Fibroblast of mammary gland (primary cell): ENCODE data around the gene ACSL3.
"Not testable (repeated sequence)": the region's sequence is repeated elsewhere in the genome, so short reads cannot be mapped to it uniquely, and the experiment has no call there.

ENCODE experiments used
- DNase-seq: peaks from one replicate; pipeline ENCODE4 v3.0.0-alpha.2; 2010; ENCODE audit warnings: low read depth
- H3K4me3 ChIP-seq: 2 replicates; pipeline ENCODE4 v1.5.1; 2011; ENCODE audit warnings: low read depth, mild to moderate bottlenecking, low read length, moderate library complexity; ENCODE audit not compliant: control insufficient read depth
- TF ChIP-seq, protein P1 (sequence below): conservative IDR thresholded peaks from 2 replicates; pipeline ENCODE4 v1.5.1; 2011; ENCODE audit warnings: low read depth, low read length, inconsistent platforms; ENCODE audit not compliant: control insufficient read depth, insufficient read depth

ACSL3 gene

DNA sequence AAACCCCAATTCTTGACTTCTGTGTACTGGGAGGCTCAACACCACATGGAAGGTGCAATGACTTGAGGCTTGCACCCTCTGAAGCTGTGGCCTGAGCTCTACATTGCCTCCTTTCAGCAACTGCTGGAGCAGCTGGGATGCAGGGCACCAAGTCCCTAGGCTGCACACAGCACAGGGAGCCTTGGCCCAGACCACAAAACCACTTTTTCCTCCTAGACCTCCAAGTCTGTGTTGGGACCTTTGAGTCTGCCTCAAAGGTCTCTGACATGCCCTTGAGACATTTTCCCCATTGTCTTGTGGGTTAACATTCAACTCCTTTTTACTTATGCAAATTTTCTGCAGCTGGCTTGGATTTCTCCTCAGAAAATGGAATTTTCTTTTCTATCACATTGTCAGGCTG is 128.6 kb downstream of the ACSL3 start:
- TF ChIP-seq, protein P1, sequence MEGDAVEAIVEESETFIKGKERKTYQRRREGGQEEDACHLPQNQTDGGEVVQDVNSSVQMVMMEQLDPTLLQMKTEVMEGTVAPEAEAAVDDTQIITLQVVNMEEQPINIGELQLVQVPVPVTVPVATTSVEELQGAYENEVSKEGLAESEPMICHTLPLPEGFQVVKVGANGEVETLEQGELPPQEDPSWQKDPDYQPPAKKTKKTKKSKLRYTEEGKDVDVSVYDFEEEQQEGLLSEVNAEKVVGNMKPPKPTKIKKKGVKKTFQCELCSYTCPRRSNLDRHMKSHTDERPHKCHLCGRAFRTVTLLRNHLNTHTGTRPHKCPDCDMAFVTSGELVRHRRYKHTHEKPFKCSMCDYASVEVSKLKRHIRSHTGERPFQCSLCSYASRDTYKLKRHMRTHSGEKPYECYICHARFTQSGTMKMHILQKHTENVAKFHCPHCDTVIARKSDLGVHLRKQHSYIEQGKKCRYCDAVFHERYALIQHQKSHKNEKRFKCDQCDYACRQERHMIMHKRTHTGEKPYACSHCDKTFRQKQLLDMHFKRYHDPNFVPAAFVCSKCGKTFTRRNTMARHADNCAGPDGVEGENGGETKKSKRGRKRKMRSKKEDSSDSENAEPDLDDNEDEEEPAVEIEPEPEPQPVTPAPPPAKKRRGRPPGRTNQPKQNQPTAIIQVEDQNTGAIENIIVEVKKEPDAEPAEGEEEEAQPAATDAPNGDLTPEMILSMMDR: no peak
- no peak for DNase-seq
- H3K4me3 ChIP-seq: no peak overlapping the region

DNA sequence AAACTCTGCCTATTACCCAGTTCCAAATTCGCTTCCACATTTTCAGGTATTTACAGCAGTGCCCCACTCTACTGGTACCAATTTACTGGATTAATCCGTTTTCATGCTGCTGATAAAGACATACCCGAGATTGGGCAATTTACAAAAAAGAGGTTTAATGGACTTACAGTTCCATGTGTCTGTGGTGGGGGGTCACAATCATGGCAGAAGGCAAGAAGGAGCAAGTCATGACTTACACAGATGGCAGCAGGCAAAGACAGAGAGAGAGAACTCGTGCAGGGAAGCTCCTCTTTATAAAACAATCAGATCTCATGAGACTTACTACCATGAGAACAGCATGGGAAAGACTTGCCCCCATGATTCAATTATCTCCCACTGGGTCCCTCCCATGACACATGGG is 129.4 kb downstream of the ACSL3 start:
- DNase-seq, H3K4me3 ChIP-seq: not testable (repeated sequence)

GRCh38 chr2:222992137-222992536 is 131.3 kb downstream of the ACSL3 start:
- no peak for DNase-seq
- H3K4me3 ChIP-seq: no peak overlapping the region
- TF ChIP-seq, protein P1: no peak
